DMS114 treated with DMSO at 0.1 percent for 48 hours (cell line): ENCODE measurements around the gene BPI.
"Not testable (repeated sequence)": the region's sequence is repeated elsewhere in the genome, so short reads cannot be mapped to it uniquely, and the experiment has no call there.

Experiments used
- DNase-seq: peaks from one replicate; lab custom pipeline; 2025; ENCODE audit not compliant: unreplicated experiment; lab: John Stamatoyannopoulos, UW

The BPI gene

DNA sequence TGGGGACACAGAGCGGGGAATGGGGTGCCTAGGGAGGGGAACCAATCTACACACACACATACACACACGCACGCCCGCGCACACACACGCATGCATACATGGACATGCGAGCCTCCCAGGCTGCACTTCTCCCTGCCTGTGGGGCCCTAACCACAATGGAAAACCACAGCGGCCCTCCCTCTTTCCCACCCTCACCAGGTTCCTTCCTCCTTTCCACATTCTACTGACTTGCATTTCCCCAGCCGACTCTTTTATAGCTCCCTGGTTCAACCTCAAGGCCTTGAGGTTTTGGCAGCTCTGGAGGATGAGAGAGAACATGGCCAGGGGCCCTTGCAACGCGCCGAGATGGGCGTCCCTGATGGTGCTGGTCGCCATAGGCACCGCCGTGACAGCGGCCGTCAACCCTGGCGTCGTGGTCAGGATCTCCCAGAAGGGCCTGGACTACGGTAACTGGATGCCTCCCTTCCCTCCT is at the start of gene BPI:
TSS of gene BPI (plus strand) at position 249 of the 472 bp plus-strand sequence. CDS start at position 317, 68 bp downstream.
- DNase-seq: no peak

DNA sequence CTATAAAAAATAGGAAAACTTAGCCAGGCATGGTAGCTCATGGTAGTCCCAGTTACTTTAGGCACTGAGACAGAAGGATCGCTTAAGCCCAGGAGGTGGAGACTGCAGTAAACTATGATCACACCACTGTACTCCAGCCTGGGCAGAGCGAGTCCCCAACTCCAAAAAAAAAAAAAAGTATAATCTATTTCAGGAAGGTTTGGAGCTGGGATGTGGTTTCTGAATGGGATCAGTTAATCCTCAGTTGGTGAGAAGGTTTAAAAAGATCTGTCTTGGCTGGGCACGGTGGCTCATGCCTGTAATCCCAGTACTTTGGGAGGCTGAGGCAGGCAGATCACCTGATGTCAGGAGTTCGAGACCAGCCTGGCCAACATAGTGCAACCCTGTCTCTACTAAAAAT is 49.3 kb upstream of the BPI start:
- DNase-seq: not testable (repeated sequence)

DNA sequence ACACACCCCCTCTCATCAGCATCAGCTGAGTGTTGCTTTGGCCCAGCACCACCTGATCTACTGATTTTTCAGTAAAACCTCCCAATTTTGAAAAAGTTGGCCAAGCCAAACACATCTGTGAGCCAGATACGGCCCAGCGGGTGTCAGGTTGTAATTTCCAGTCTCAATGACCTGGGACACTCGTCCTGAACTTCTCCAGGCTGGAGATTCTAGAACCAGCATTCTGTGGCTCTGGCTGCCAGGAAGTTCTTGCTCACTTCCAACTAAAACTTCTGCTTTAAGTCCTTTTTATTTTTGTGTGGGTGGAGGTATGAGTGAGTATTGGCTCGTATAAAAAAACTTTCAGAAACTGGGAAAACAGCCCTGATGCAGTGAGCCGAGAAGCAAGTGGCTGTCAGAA is 48.6 kb upstream of the BPI start:
- no peak for DNase-seq

DNA sequence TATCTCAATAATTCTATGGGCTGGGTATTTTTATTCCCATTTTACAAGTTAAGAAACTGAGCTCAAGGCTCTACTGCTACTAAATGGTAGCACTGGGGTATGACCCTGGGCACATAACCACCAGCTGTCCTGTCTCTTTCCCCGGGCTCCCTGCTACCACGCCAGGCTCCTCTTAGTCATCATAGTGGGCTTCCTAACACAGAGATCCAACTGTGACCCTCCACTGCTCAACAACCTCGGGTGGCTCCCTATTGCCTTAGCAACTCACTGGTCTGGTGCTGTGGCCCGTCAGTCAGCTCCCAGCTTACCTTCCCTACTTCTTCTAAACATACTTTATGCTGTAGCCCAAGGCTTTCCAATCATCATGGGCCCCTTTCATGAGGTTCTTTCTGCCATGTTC is 47.9 kb upstream of the BPI start:
- DNase-seq: no peak

DNA sequence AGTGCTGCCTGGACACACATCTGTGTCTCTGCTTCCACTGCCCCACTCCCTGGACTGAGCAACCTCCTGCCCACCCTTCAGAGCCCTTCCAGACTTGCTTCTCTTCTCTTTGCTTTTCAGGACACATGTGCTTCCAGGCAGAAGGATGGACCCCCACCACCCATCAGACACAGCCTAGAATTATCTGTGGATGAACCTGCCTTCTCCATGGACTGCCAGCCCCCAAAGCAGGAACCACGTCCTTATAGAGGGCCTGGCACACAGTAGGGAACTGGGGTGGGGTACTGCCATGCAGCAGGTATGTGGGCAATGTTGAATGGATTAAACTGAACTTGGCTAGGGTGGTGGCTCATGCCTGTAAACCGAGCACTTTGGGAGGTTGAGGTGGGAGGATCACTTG is 47.0 kb upstream of the BPI start:
- no peak for DNase-seq

DNA sequence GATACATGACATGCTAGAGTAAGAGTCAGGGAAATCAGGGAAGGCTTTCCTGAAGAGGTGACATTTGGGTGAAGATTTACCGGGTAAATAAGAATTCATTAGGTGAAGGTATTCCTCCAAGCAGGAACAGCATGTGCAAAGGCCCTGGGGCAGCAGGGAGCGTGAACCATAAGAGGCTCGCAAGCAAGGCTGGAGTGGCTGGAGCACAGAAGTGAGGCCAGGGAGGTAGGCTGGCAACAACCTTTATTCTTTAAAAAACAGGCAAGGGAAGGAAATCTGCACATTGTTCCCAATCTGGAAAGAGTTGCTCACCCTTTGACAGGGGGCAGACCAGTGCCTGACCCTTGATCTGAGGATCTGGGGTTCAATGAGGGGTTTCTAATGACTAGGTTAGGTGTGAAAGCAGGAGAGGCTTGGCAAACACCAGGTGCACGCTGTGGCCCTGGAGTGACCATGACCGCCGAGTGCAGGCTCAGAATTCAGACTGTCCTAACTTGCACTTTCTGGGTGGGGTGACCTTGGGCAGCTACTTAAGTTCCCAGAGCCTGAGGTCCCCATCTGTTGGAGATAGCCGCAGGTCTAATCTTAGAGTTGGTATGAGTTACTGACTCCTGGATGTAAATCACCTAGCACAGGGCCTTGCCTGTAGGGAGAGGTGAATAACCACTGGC is 45.3 kb upstream of the BPI start:
- DNase-seq: no peak

DNA sequence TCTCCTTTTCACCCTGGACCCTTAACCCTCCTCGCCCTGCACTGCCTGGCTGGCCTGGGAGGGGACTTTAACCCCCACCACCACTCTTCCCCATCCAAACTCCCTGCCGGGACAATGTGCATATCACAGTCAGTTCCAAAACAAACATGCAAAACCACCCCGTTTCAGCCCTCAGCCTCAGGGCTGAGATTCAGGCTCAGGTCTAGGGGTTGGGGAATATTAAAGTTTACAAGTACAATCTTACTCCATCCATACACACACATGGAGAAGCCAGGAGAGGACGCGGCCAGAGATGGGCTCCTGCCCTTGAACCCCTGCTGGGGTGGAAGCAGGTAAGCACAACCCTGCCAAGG is 44.0 kb upstream of the BPI start:
- DNase-seq: no peak

DNA sequence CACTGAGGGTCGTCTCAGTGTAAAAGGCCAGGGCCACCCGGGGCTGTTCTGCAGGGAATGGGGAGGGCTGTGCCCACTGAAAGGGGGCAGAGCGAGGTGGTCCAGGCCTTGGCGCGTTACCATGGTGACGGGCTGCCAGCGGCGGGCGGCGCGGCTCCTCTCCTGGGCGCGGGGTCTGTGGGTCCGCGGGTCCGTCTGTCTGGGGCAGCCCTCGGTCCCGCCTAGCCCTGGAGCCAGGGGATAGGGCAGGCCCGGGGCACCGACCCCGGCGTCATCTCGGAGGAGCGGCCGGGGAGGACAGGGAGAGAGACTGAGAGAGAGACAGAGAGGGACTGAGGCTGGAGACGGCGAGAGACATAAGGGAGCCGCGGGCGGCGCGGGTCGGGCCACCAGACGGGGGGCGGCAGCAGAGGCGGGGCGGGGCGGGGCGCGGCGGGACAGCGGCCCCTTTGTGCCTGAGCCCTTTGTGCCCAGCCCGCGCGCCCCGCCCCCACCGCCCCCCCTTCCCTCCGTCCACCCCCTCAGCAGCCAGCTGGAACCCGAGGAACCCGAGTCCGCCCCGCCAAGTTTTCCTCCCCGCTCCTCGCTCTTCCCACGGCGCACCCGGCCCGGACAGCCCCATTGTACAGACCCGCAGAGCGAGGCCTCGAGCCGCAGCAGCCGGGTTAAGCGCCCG is 43.4 kb upstream of the BPI start, which contains the start of gene KIAA1755:
TSS of gene KIAA1755 (minus strand) at position 358 of the 676 bp plus-strand sequence. CDS start at position 123, 235 bp downstream.
- no peak for DNase-seq

DNA sequence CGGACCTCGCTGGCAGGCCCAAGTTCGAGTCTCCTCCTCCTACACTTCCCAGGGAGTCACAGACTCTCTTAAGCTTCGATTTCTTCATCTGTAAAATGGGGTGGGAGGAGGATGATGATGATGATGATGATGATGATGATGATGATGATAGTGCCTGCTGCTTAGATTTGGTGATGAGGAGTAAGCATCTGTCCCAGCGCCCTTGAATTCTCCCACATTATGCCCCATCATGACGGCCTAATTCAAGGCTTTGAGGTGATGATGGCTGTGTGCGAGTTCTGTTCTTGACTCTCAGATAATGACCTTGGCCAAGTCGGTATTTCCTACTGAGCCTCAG is 42.9 kb upstream of the BPI start:
- DNase-seq: no peak

DNA sequence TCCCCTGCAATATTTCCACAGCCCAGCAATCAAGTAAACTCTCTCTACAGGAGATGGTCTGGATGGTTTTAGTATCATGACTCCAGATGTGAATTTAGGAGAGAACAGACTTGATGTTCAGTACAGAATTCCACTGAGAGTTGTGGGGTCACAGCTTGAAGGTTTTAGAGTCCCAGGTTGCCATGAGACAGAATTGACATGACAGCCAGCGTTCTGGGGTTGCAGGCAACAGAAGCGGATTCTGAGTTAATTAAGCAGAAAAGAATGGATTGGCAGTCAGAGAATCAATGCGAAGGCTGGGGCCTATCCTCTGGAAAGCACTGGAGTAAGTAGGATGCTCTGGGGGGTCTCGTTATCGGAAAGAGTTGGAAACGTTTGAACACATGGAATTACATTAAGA is 41.0 kb upstream of the BPI start:
- no peak for DNase-seq

DNA sequence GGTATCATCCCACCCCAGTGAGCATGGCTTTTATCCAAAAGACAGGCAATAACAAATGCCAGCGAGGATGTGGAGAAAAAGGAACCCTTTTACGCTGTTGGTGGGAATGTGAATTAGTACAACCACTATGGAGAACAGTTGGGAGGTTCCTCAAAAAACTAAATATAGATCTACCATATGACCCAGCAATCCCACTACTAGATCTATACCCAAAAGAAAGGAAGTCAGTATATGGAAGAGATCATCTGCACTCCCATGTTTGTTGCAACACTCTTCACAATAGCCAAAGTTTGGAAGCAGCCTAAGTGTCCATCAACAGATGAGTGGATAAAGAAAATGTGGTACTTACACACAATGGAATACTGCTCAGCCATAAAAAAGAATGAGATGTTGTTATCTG is 37.5 kb upstream of the BPI start:
- DNase-seq: no peak

DNA sequence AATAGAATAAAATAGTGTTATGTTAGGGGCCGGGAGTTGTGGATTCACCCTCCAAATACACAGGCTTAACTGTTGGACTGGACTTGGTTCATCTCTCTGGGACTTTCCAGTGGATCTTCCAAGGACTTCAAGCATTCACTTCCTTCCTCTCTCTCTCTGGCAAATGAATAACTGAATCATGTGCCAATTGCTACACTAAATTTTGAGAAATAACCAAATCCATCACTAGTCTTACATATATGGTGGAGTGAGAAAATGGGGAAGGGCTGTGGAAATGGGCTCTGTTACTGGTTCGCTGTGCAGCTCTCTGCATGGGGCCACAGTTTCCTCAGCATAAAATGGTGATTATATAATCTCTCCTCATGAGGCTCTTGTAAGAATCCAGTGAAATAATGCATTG is 36.7 kb upstream of the BPI start:
- DNase-seq: no peak

DNA sequence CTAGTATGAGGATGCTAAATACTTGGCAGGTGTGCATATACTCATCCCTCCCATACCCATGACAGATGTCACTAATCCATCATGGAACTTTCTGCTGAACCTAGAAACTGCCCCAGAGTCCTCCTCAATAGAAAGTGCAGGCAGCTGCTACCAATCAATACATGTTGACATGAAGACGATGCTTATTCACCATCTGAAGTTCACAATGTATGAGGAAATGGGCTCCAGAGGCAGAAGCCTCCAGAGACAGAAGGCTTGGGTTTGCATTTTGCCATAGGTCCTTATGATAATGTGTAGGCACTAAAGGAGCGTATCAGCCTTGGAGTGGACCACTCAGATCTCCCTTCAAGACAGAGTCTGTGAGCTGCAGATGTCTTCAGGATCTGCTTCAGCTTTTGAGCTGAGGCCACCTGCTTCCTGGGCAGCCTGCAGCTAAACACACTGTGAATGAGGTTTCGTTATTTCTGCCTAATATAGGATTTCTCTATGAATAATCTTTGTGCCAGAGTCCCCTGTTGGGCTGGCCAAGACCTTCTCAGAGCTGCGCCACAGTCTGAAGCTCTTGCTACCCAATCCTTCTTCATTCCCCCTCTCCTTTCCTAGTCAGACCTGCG is 35.9 kb upstream of the BPI start:
- DNase-seq: no peak

DNA sequence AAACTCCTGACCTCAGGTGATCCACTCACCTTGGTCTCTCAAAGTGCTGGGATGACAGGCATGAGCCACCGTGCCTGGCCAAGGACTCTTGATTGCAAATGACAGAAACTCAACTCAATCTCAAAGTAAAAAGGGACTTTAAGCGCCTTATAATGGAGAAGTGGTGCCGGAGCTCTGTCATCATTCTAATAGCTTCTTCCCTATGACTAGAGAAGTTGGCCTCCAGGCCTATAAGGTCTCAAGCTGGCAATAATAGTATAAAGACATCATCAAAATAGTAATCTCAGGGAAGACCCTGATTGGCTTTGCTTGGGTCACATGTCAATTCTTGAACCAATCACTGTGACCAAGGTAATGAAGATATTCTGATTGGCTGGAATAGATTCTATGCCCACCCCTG is 34.9 kb upstream of the BPI start:
- no peak for DNase-seq

DNA sequence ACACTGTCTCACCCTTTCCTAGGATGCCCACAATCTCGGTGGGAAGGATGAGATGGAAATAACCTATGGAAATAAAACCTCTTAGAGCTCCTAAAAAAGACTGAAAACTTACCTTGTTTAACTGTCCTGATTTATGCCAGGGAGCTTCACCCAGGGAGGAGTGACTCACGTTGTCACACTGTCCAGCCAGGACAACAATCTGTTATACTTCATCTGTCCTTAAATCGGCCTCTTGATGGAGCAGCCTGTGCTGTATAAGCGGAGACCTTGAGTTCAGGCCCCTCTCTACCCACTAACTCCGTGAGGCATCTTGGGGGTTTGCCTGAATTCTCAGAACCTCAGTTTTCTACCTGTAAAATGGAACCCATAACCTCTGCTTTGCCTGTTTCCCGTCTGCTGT is 34.2 kb upstream of the BPI start:
- DNase-seq: no peak

DNA sequence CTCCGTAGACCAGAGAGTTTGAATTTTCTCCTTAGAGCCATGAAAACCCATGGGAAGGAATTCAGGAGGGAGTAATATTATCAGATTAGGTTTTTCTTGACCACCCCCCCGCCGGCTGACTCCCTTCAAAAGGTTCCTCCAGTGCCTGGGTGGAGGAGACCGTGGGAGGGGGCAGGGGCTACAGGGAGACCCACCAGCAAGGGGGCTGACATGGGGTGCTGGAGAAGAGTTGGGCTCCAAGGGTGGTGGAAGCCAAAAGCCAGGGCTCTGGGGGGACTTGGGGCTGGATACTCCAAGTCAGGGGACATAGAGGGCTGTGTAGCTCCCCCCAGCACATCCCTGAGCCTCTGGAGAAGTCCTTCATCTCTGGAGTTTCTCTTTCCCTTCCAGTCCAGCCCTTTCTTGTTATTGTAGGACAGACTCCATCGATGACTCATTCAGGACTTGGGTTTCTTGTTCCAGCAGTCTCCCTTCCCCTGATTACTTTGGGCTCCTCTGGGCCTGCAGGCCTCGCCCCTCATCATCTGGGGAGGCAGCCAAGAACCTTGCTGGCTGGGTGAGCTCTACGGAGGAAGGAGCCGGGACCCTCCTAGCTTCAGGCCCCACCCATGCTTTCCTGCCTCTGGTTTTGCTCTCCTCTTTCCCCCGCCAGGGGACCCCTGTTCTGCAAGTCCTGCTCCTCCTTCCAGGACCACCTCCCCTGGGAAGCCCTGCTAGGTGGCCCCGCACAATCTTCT is 32.9 kb upstream of the BPI start:
- no peak for DNase-seq

DNA sequence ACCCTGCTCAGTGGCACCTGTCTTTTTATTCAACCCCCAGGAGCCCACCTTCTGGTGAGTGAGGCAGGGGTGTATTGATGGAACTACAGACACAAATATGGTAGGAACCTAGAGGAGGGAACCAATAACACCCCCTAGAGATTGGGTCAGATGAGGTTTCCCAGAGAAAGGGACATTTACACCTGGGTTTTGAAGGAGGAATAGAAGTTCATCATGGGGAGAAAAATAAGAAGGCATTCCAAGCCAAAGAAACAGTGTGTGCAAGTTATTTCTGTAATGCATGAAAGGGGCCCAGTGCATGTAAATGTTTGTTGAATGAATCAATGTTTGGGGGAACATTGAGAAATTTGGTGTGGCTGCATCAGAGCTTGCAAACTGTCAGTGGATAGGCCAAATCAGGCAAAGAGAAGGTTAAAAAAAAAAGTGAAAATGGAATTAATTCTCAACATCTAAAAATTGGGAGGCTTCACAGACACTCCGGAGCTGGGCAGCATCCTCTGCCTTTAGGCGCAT is 32.3 kb upstream of the BPI start:
- DNase-seq: no peak

DNA sequence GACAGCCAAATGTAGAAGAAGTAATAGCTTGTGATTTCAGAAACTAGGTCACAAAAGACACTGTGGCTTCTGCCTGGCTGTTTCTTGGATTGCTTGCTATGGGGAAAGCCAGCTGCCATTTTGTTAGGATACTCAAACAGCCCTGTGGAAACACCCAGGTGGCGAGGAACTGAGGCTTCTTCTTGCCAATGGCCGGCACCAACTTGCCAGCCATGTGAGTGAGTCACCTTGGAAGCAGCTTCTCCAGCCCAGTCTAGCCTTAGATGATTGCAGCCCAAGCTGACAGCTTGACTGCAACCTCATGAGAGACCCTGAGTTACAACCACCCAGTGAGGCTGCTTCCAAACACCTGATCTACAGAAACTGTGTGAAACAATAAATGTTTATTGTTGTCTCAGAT is 31.6 kb upstream of the BPI start:
- DNase-seq: no peak

DNA sequence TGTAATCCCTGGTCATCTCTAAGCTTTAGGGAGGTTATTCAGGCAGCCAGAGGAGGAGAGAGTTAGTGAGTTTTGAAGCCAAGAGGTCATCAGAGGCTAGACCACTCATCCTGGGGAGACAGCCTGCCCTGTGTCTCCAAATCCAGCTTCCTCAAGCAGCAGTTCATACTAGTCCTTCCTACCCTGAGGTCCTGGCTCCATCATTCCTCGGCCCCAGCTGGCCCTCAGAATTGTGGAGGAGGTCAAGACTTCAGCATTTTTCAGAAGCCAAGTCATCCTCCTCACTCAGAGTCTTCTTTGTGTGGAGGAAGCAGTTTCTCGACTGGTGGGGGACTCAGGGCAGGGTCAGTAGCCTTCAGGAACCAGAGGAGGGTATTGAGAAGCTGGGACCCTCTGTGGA is 31.0 kb upstream of the BPI start:
- no peak for DNase-seq

DNA sequence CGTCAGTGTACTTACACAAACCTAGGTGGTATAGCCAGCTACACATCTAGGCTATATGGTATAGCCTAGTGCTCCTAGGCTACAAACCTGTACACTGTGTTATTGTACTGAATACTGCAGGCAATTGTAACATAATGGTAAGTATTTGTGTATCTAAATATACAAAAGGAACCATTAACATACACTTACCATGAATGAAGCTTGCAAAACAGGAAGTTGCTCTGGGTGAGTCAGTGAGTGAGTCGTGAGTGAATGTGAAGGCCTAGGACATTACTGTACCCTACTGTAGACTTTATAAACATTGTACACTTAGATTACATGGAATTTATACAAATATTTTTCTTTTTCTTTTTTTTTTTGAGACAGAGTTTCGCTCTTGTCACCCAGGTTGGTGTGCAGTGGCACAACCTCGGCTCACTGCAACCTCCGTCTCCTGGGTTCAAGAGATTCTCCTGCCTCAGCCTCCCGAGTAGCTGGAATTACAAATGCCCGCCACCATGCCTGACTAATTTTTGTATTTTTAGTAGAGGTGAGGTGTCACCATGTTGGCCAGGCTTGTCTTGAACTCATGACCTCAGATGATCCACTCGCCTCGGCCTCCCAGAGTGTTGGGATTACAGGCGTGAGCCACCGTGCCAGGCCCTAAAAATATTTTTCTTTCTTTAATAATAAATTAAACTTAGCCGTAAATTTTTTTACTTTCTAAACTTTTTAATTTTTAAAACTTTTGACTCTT is 28.0 kb upstream of the BPI start:
- DNase-seq: no peak

DNA sequence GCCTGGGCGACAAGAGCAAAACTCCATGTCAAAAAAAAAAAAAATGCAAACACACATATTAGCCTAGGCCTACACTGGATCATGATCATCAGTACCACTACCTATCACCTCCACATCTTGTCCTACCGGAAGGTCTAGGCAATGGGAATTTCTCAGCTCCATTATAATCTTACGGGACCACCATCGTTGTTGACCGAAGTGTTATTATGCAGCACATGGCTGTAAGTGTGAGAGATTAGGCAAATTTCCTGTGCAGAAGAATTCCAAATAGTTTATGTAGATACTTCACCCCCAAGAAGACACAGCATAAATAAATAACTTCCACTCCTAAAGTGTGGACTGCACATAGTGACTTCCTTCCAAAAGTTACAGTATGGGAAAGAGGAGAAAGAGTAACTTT is 26.7 kb upstream of the BPI start:
- no peak for DNase-seq
